CD14-positive monocyte (primary cell): Measurements from ENCODE around the gene LHX3. TPM values are rescaled to one million over a fixed set of nuclear protein-coding genes. Genes with fewer than 3 reads are reported as not detected.

ENCODE experiments used
- DNase-seq, 3 donors: peaks; one replicate each; pipeline ENCODE4 v3.0.0-alpha.2; 2011 to 2022
- H2AFZ ChIP-seq: 2 replicates; pipeline ENCODE4 v1.6.0; 2012; ENCODE audit warnings: mild to moderate bottlenecking, low read depth, low read length, inconsistent platforms; ENCODE audit not compliant: insufficient read depth, poor library complexity, severe bottlenecking
- H3K27ac ChIP-seq, 2 donors: 1 replicate in 1 of 2; 2 replicates in 1 of 2; pipeline ENCODE4 v1.5.1; 2012 to 2013; ENCODE audit warnings: low read length in 2 of 2, control low read depth in 1 of 2, inconsistent platforms in 1 of 2, low read depth in 1 of 2, mild to moderate bottlenecking in 1 of 2
- H3K27me3 ChIP-seq, 2 donors: one replicate each; pipeline versions ENCODE4 v1.6.0 to v1.6.1; 2011 to 2013; ENCODE audit warnings: low read length in 2 of 2; ENCODE audit not compliant: control insufficient read depth in 2 of 2, insufficient read depth in 2 of 2
- H3K36me3 ChIP-seq, 2 donors: replicated peaks in 1 of 2; 1 replicate in 1 of 2; 2 replicates in 1 of 2; pipeline versions ENCODE4 v1.5.1 to v1.6.1; 2012 to 2013; ENCODE audit warnings: low read length in 2 of 2, control low read depth in 1 of 2, inconsistent platforms in 1 of 2, mild to moderate bottlenecking in 1 of 2; ENCODE audit not compliant: insufficient read depth in 2 of 2, control insufficient read depth in 1 of 2
- H3K4me1 ChIP-seq, 2 donors: 1 replicate in 1 of 2; 2 replicates in 1 of 2; pipeline versions ENCODE4 v1.5.1 to v1.6.1; 2012 to 2013; ENCODE audit warnings: low read length in 2 of 2, control low read depth in 1 of 2, inconsistent platforms in 1 of 2, mild to moderate bottlenecking in 1 of 2, moderate library complexity in 1 of 2; ENCODE audit not compliant: insufficient read depth in 2 of 2, control insufficient read depth in 1 of 2
- H3K4me2 ChIP-seq: replicated peaks from 2 replicates; pipeline ENCODE3; 2012; ENCODE audit warnings: low read length, moderate library complexity, mild to moderate bottlenecking; ENCODE audit not compliant: poor library complexity, severe bottlenecking; ENCODE audit errors: extremely low read depth
- H3K4me3 ChIP-seq, 3 experiments: fragments of 200-600 bp in 1 of 3; sonication (generic) in 1 of 3; replicated peaks in 1 of 3; 1 replicate in 2 of 3; 2 replicates in 1 of 3; pipeline ENCODE4 v1.5.1; 2011 to 2013; ENCODE audit warnings: low read length in 3 of 3, mild to moderate bottlenecking in 3 of 3, control low read depth in 2 of 3, low read depth in 2 of 3, inconsistent platforms in 1 of 3, moderate library complexity in 1 of 3
- H3K79me2 ChIP-seq: 2 replicates; pipeline ENCODE4 v1.6.0; 2012; ENCODE audit warnings: mild to moderate bottlenecking, control low read depth, inconsistent platforms, low read length, moderate library complexity; ENCODE audit not compliant: insufficient read depth
- H3K9ac ChIP-seq: 2 replicates; pipeline ENCODE4 v1.6.0; 2017; ENCODE audit warnings: low read length, mild to moderate bottlenecking; ENCODE audit not compliant: insufficient read depth, poor library complexity, severe bottlenecking
- H3K9me3 ChIP-seq, 2 donors: replicated peaks in 1 of 2; 1 replicate in 1 of 2; 2 replicates in 1 of 2; pipeline versions ENCODE4 v1.5.1 to v1.6.1; 2012 to 2013; ENCODE audit warnings: low read length in 2 of 2, control low read depth in 1 of 2; ENCODE audit not compliant: control insufficient read depth in 1 of 2, insufficient read depth in 1 of 2
- H4K20me1 ChIP-seq: 2 replicates; pipeline ENCODE4 v1.6.0; 2012; ENCODE audit warnings: mild to moderate bottlenecking, low read length, control low read depth, moderate library complexity; ENCODE audit not compliant: insufficient read depth
- H3K27ac Mint-ChIP-seq, 7 donors: one replicate each; pipeline ENCODE4 v1.8.0; 2020; ENCODE audit warnings: mild to moderate bottlenecking in 7 of 7, mixed read lengths in 7 of 7, moderate library complexity in 6 of 7, inconsistent platforms in 2 of 7
- H3K27me3 Mint-ChIP-seq, 3 donors: one replicate each; pipeline ENCODE4 v1.8.0; 2021 to 2022; ENCODE audit warnings: low read depth in 3 of 3, mild to moderate bottlenecking in 3 of 3, mixed read lengths in 3 of 3, moderate library complexity in 3 of 3, inconsistent platforms in 1 of 3
- H3K36me3 Mint-ChIP-seq, 2 donors: one replicate each; pipeline ENCODE4 v1.8.0; 2020; ENCODE audit warnings: mixed read lengths in 2 of 2, inconsistent platforms in 1 of 2, mild to moderate bottlenecking in 1 of 2
- H3K4me1 Mint-ChIP-seq: one replicate; pipeline ENCODE4 v1.8.0; 2020; ENCODE audit warnings: mild to moderate bottlenecking, mixed read lengths
- H3K4me3 Mint-ChIP-seq, 2 donors: one replicate each; pipeline ENCODE4 v1.8.0; 2020; ENCODE audit warnings: mild to moderate bottlenecking in 2 of 2, mixed read lengths in 2 of 2, moderate library complexity in 1 of 2
- H3K9me3 Mint-ChIP-seq, 7 donors: one replicate each; pipeline ENCODE4 v1.8.0; 2020 to 2022; ENCODE audit warnings: mixed read lengths in 7 of 7, mild to moderate bottlenecking in 6 of 7, moderate library complexity in 6 of 7, inconsistent platforms in 2 of 7
- CTCF ChIP-seq: fragments of 200-600 bp; IDR thresholded peaks from one replicate; pipeline ENCODE4 v1.8.0; 2022; ENCODE audit warnings: antibody characterized with exemption, mild to moderate bottlenecking
- WGBS: methylation state at CpG from one replicate; pipeline ENCODE4 v1.1.5; 2013; ENCODE audit warnings: missing lambda C conversion rate; ENCODE audit not compliant: insufficient coverage; 5-methylcytosine and 5-hydroxymethylcytosine counted together
- intact Hi-C, 2 donors: fragments of 100-400 bp; cut with micrococcal nuclease; formaldehyde crosslinking; loops; one replicate each; pipeline versions ENCODE4 v1.15.0 to v1.15.1; 2023
- polyA plus RNA-seq, 3 donors: library from polyadenylated mRNA; depleted of rRNA in 1 of 3; unstranded in 2 of 3; stranded (reverse) in 1 of 3; fragments of 300-500 nt in 2 of 3; fragments of >200 nt in 1 of 3; fragmentation: Illumina TruSeq in 2 of 3; gene quantifications; 1 replicate in 2 of 3; 2 replicates in 1 of 3; pipeline ENCODE4 v1.2.3, GENCODE V29; 2012 to 2021

Gene LHX3
- polyA plus RNA-seq, 3 donors, result not detected

GRCh38 chr9:136235709-136236455, 31.0 kb upstream of the LHX3 start:
- H3K27me3 Mint-ChIP-seq, result peaks cover 2 to 3% (median 2%) of the 10 kb centered on the region in 3 donors
- Histone ChIP-seq H3K79me2 (no peaks in the 10 kb centered on the region), H3K4me1 (peaks cover 45 to 56% of the 10 kb centered on the region in 2 donors), H3K4me2 (no peak overlapping the region), H4K20me1 (peaks cover 20% of the 10 kb centered on the region), H3K9me3 (no peaks in the 10 kb centered on the region), H2AFZ (no peak overlapping the region), H3K36me3 (peaks cover 0 to 14% of the 10 kb centered on the region in 2 donors), H3K27ac (no peak overlapping the region), H3K9ac (no peak overlapping the region), H3K27me3 (no peaks in the 10 kb centered on the region), H3K4me3 (no peak overlapping the region)
- H3K27ac Mint-ChIP-seq, result peak overlapping the region in 2 of 7 donors; percentile 53 to 73
- WGBS, result 78% methylated on average over 19 of the region's 27 CpGs
- H3K9me3 Mint-ChIP-seq, result no peaks in the 10 kb centered on the region
- no peak for DNase-seq
- no peak for TF ChIP-seq CTCF
- peaks cover 21 to 26% of the 10 kb centered on the region in 2 donors for H3K36me3 Mint-ChIP-seq
- peaks cover 59% of the 10 kb centered on the region for H3K4me1 Mint-ChIP-seq
- intact Hi-C loops, result no loop called here
- no peak overlapping the region for H3K4me3 Mint-ChIP-seq

GRCh38 chr9:136235171-136235570, 30.2 kb upstream of the LHX3 start:
- peaks cover 38 to 49% of the 10 kb centered on the region in 2 donors for H3K4me1 ChIP-seq
- H3K4me2 ChIP-seq, result no peak overlapping the region
- intact Hi-C loops, result no loop called here
- H3K36me3 ChIP-seq, result peaks cover 0 to 14% of the 10 kb centered on the region in 2 donors
- H3K4me3 Mint-ChIP-seq, result no peak overlapping the region
- H3K4me1 Mint-ChIP-seq, result peaks cover 52% of the 10 kb centered on the region
- no peaks in the 10 kb centered on the region for H3K9me3 Mint-ChIP-seq
- 97% methylated on average over 15 of the region's 17 CpGs for WGBS
- H3K27ac Mint-ChIP-seq, result peak overlapping the region in 1 of 7 donors; percentile 75
- H3K9me3 ChIP-seq, result no peaks in the 10 kb centered on the region
- no peak overlapping the region for H3K9ac ChIP-seq
- peaks cover 22 to 28% of the 10 kb centered on the region in 2 donors for H3K36me3 Mint-ChIP-seq
- H4K20me1 ChIP-seq, result peaks cover 19% of the 10 kb centered on the region
- no peak for TF ChIP-seq CTCF
- H3K79me2 ChIP-seq, result no peaks in the 10 kb centered on the region
- peaks cover 2 to 3% (median 2%) of the 10 kb centered on the region in 3 donors for H3K27me3 Mint-ChIP-seq
- DNase-seq, result no peak
- no peak overlapping the region for H3K4me3 ChIP-seq
- no peak overlapping the region for H3K27ac ChIP-seq
- no peak overlapping the region for H2AFZ ChIP-seq
- H3K27me3 ChIP-seq, result no peaks in the 10 kb centered on the region
